WTC11 (cell line): ENCODE data around the gene FRMD6. TPM values are rescaled to one million over a fixed set of nuclear protein-coding genes. Genes with fewer than 3 reads are reported as not detected.

Source experiments
- ATAC-seq: fragments of 200-7000 bp; cut with Tn5 transposase; 2 replicates; pipeline ENCODE4 v1.10.0; 2021; ENCODE audit warnings: mild to moderate bottlenecking, moderate library complexity
- CTCF ChIA-PET: fragments of 300-600 bp; sonication (Branson Sonifier 250); formaldehyde crosslinking; loops from one replicate; lab custom pipeline; 2021; ENCODE audit warnings: antibody characterized with exemption; lab: Charles Lee
- POLR2A ChIA-PET: fragments of 350-600 bp; sonication (Branson Sonifier 250); formaldehyde crosslinking; loops from one replicate; lab custom pipeline; 2021; ENCODE audit warnings: antibody characterized with exemption; lab: Charles Lee
- DNase-seq: peaks from one replicate; pipeline ENCODE4 v3.0.0; 2021; ENCODE audit warnings: low spot score
- H3K27ac Mint-ChIP-seq: 2 replicates; pipeline ENCODE4 v1.8.0; 2021; ENCODE audit warnings: mixed read lengths
- H3K27me3 Mint-ChIP-seq: 2 replicates; pipeline ENCODE4 v1.8.0; 2021; ENCODE audit warnings: low read depth, mild to moderate bottlenecking, moderate library complexity, mixed read lengths
- H3K36me3 Mint-ChIP-seq: 2 replicates; pipeline ENCODE4 v1.8.0; 2021; ENCODE audit warnings: mixed read lengths
- H3K4me1 Mint-ChIP-seq: 2 replicates; pipeline ENCODE4 v1.8.0; 2022; ENCODE audit warnings: mixed read lengths
- H3K4me3 Mint-ChIP-seq: 2 replicates; pipeline ENCODE4 v1.8.0; 2021; ENCODE audit warnings: mild to moderate bottlenecking, moderate library complexity, mixed read lengths
- H3K9me3 Mint-ChIP-seq: 2 replicates; pipeline ENCODE4 v1.8.0; 2021; ENCODE audit warnings: mixed read lengths
- ATF2 ChIP-seq: sonication (generic); formaldehyde crosslinking; IDR thresholded peaks from 2 replicates; pipeline ENCODE4 v1.8.1; 2022; ENCODE audit warnings: low read depth, missing genetic modification reagents, borderline replicate concordance
- ATF6 ChIP-seq: sonication (generic); formaldehyde crosslinking; IDR thresholded peaks from 2 replicates; pipeline ENCODE4 v1.8.1; 2023; ENCODE audit warnings: mild to moderate bottlenecking, missing genetic modification reagents
- CTCF ChIP-seq: fragments of 200-600 bp; IDR thresholded peaks from 2 replicates; pipeline ENCODE4 v1.8.0; 2022; ENCODE audit warnings: antibody characterized with exemption
- ERG ChIP-seq: fragments of 250-450 bp; sonication (Bioruptor Pico); IDR thresholded peaks from 2 replicates; pipeline ENCODE4 v1.8.0; 2021; ENCODE audit warnings: mild to moderate bottlenecking
- FOXK1 ChIP-seq: sonication (generic); formaldehyde crosslinking; IDR thresholded peaks from 2 replicates; pipeline ENCODE4 v1.8.0; 2022; ENCODE audit warnings: mild to moderate bottlenecking, moderate library complexity, missing genetic modification reagents
- IRF2 ChIP-seq: sonication (generic); formaldehyde crosslinking; IDR thresholded peaks from 2 replicates; pipeline ENCODE4 v1.8.0; 2022; ENCODE audit warnings: low read depth, missing genetic modification reagents, borderline replicate concordance
- JUN ChIP-seq: sonication (generic); formaldehyde crosslinking; IDR thresholded peaks from 2 replicates; pipeline ENCODE4 v1.8.0; 2023; ENCODE audit warnings: mild to moderate bottlenecking, missing genetic modification reagents
- MAX ChIP-seq: sonication (generic); formaldehyde crosslinking; IDR thresholded peaks from 2 replicates; pipeline ENCODE4 v1.8.0; 2022; ENCODE audit warnings: mild to moderate bottlenecking, missing genetic modification reagents
- MYBL2 ChIP-seq: sonication (generic); formaldehyde crosslinking; IDR thresholded peaks from 2 replicates; pipeline ENCODE4 v1.8.1; 2023; ENCODE audit warnings: mild to moderate bottlenecking, moderate library complexity, missing genetic modification reagents
- NFYB ChIP-seq: sonication (generic); formaldehyde crosslinking; conservative IDR thresholded peaks from 2 replicates; pipeline ENCODE4 v1.8.0; 2022; ENCODE audit warnings: low read depth, missing genetic modification reagents
- NR3C1 ChIP-seq: sonication (generic); formaldehyde crosslinking; conservative IDR thresholded peaks from 2 replicates; pipeline ENCODE4 v1.8.1; 2023; ENCODE audit warnings: low read depth, mild to moderate bottlenecking, missing genetic modification reagents
- PRDM15 ChIP-seq: sonication (generic); formaldehyde crosslinking; IDR thresholded peaks from 2 replicates; pipeline ENCODE4 v1.8.0; 2022; ENCODE audit warnings: missing genetic modification reagents
- STAT6 ChIP-seq: sonication (generic); formaldehyde crosslinking; conservative IDR thresholded peaks from 2 replicates; pipeline ENCODE4 v1.8.1; 2023; ENCODE audit warnings: mild to moderate bottlenecking, low read depth, missing genetic modification reagents, moderate library complexity
- TEAD1 ChIP-seq: sonication (generic); formaldehyde crosslinking; IDR thresholded peaks from 2 replicates; pipeline ENCODE4 v1.8.0; 2022; ENCODE audit warnings: mild to moderate bottlenecking, missing genetic modification reagents
- ZNF317 ChIP-seq: sonication (generic); formaldehyde crosslinking; IDR thresholded peaks from 2 replicates; pipeline ENCODE4 v1.8.1; 2023; ENCODE audit warnings: low read depth, mild to moderate bottlenecking, moderate library complexity, missing genetic modification reagents, borderline replicate concordance
- ZSCAN18 ChIP-seq: fragments of 250-450 bp; sonication (Bioruptor Pico); IDR thresholded peaks from 2 replicates; pipeline ENCODE4 v2.1.2; 2022; ENCODE audit warnings: mild to moderate bottlenecking, moderate library complexity
- total RNA-seq: library from RNA; stranded (reverse); gene quantifications from 3 replicates; pipeline ENCODE4 v1.2.3, GENCODE V29; 2021

The FRMD6 gene
- total RNA-seq, 1 experiment from 2014 or later = 21.8 TPM

- H3K9me3 Mint-ChIP-seq = no peaks in the 10 kb centered on the region
- no peak for DNase-seq
- TF ChIP-seq IRF2 = no peak
- no peak for TF ChIP-seq TEAD1 (CRISPR knock-in tag)
- no peak for TF ChIP-seq STAT6 (CRISPR knock-in tag)
- no peak for TF ChIP-seq CTCF
- no peak for TF ChIP-seq FOXK1 (CRISPR knock-in tag)
- TF ChIP-seq PRDM15 (CRISPR knock-in tag) = no peak
- no peak for TF ChIP-seq NFYB
- no peak for TF ChIP-seq MYBL2 (CRISPR knock-in tag)
- TF ChIP-seq MAX (CRISPR knock-in tag) = no peak
- no peak for TF ChIP-seq NR3C1 (CRISPR knock-in tag)
- no peak for TF ChIP-seq ATF6 (CRISPR knock-in tag)
- TF ChIP-seq JUN (CRISPR knock-in tag) = no peak
- no peak for TF ChIP-seq ATF2
- no peak for TF ChIP-seq ZSCAN18 (CRISPR knock-in tag)
- no peak for TF ChIP-seq ERG (CRISPR knock-in tag)
- no peak for TF ChIP-seq ZNF317 (CRISPR knock-in tag)
- H3K27ac Mint-ChIP-seq = no peak overlapping the region
- no peaks in the 10 kb centered on the region for H3K27me3 Mint-ChIP-seq
- ChIA-PET POLR2A (no interaction called here), CTCF (no interaction called here)
- H3K4me3 Mint-ChIP-seq = no peak overlapping the region
- ATAC-seq = no peak
- no peaks in the 10 kb centered on the region for H3K36me3 Mint-ChIP-seq
- peaks cover 26% of the 10 kb centered on the region for H3K4me1 Mint-ChIP-seq
Measured at GRCh38 chr14:51603495-51603894, 48.2 kb upstream of the FRMD6 start.
